AG20443 (cell line): Measurements from ENCODE around the gene ERF.

ENCODE experiments used
- DNase-seq: peaks from one replicate; pipeline ENCODE4 v3.0.0; 2012; ENCODE audit warnings: low spot score, mixed read lengths

ERF gene

GRCh38 chr19:42254850-42255765 is at the start of gene ERF:
Gene ERF, minus strand, starts transcription at chr19:42255128. Its CDS starts 129 bp downstream, at chr19:42254999.
- DNase-seq: peak; percentile 96

GRCh38 chr19:42303876-42304275 is 48.9 kb upstream of the ERF start:
- DNase-seq: no peak

- DNase-seq: no peak
Observed at GRCh38 chr19:42303101-42303464, 48.2 kb upstream of the ERF start.

GRCh38 chr19:42301646-42302203 is 46.8 kb upstream of the ERF start, which contains the start of gene PRR19:
Gene PRR19, plus strand, starts transcription at chr19:42302132. Its CDS starts 7,453 bp downstream, at chr19:42309585.
- no peak for DNase-seq

- DNase-seq: no peak
Observed at GRCh38 chr19:42297039-42297438, 42.1 kb upstream of the ERF start.

GRCh38 chr19:42295831-42296525 is 41.0 kb upstream of the ERF start:
- DNase-seq: peak; percentile 80

GRCh38 chr19:42295342-42295741 is 40.4 kb upstream of the ERF start:
- no peak for DNase-seq

- DNase-seq: no peak
Observed at GRCh38 chr19:42294471-42295137, 39.7 kb upstream of the ERF start.

GRCh38 chr19:42293948-42294347 is 39.0 kb upstream of the ERF start:
- DNase-seq: no peak

- no peak for DNase-seq
Observed at GRCh38 chr19:42293540-42293939, 38.6 kb upstream of the ERF start.

- DNase-seq: no peak
Observed at GRCh38 chr19:42292963-42293362, 38.0 kb upstream of the ERF start.

- no peak for DNase-seq
Observed at GRCh38 chr19:42292042-42292960, 37.4 kb upstream of the ERF start.

GRCh38 chr19:42291435-42291810 is 36.5 kb upstream of the ERF start:
- DNase-seq: no peak

- peak; percentile 39 for DNase-seq
Observed at GRCh38 chr19:42290523-42291434, 35.9 kb upstream of the ERF start.

GRCh38 chr19:42290136-42290522 is 35.2 kb upstream of the ERF start:
- no peak for DNase-seq

GRCh38 chr19:42289556-42290041 is 34.7 kb upstream of the ERF start:
- no peak for DNase-seq

- no peak for DNase-seq
Observed at GRCh38 chr19:42288881-42289555, 34.1 kb upstream of the ERF start.

- no peak for DNase-seq
Observed at GRCh38 chr19:42288387-42288786, 33.5 kb upstream of the ERF start.

- DNase-seq: no peak
Observed at GRCh38 chr19:42287827-42288107, 32.8 kb upstream of the ERF start.
